K562 (cell line): ENCODE measurements around the gene DTX3. TPM values are rescaled to one million over a fixed set of nuclear protein-coding genes. Genes with fewer than 3 reads are reported as not detected.

Experiments
- BRCA1 ChIP-seq, 2 experiments: fragments of 450-650 bp in 1 of 2; sonication (generic) in 1 of 2; formaldehyde crosslinking in 1 of 2; IDR thresholded peaks; 2 replicates each; pipeline versions ENCODE4 v1.5.0 to v1.6.1; 2017 to 2020; ENCODE audit warnings: mild to moderate bottlenecking in 1 of 2, missing genetic modification reagents in 1 of 2
- CBX8 ChIP-seq: fragments of 200-600 bp; sonication (generic); IDR thresholded peaks from 2 replicates; pipeline ENCODE4 v1.6.1; 2012; ENCODE audit warnings: borderline replicate concordance, mixed run types, low read depth, mild to moderate bottlenecking, moderate library complexity, mixed read lengths, low read length, control low read depth, inconsistent platforms; ENCODE audit not compliant: poor library complexity, severe bottlenecking; ENCODE audit errors: extremely low read depth
- CHD4 ChIP-seq: fragments of 200-600 bp; sonication (generic); IDR thresholded peaks from 3 replicates; pipeline ENCODE4 v1.6.1; 2012; ENCODE audit warnings: low read depth, mild to moderate bottlenecking, mixed read lengths, low read length, inconsistent platforms; ENCODE audit not compliant: insufficient read depth, insufficient replicate concordance, poor library complexity, severe bottlenecking
- E2F1 ChIP-seq: sonication (generic); formaldehyde crosslinking; IDR thresholded peaks from 2 replicates; pipeline ENCODE4 v1.8.1; 2023; ENCODE audit warnings: mild to moderate bottlenecking, missing genetic modification reagents, moderate library complexity
- ESRRB ChIP-seq: fragments of 250-450 bp; sonication (Bioruptor Pico); IDR thresholded peaks from 2 replicates; pipeline ENCODE4 v1.5.0; 2020; ENCODE audit warnings: mild to moderate bottlenecking, moderate library complexity, borderline replicate concordance
- HNRNPLL ChIP-seq: fragments of 200-400 bp; formaldehyde crosslinking; IDR thresholded peaks from 2 replicates; pipeline ENCODE4 v1.6.1; 2017; ENCODE audit warnings: low read length, low read depth, mild to moderate bottlenecking; ENCODE audit not compliant: poor library complexity, severe bottlenecking
- MLLT1 ChIP-seq, 2 experiments: fragments of 450-650 bp; IDR thresholded peaks; 2 replicates each; pipeline ENCODE4 v1.6.1; 2016
- NFIX ChIP-seq: fragments of 250-450 bp; sonication (Bioruptor Pico); IDR thresholded peaks from 2 replicates; pipeline ENCODE4 v1.4.0; 2020; ENCODE audit warnings: low read depth, mild to moderate bottlenecking, moderate library complexity
- PHTF2 ChIP-seq: fragments of 250-450 bp; sonication (Bioruptor Pico); IDR thresholded peaks from 2 replicates; pipeline ENCODE4 v1.5.0; 2021; ENCODE audit warnings: mild to moderate bottlenecking
- RBBP5 ChIP-seq: fragments of 200-600 bp; sonication (generic); IDR thresholded peaks from 2 replicates; pipeline ENCODE4 v1.6.1; 2012; ENCODE audit warnings: borderline replicate concordance, mild to moderate bottlenecking, low read length, control low read depth, inconsistent platforms; ENCODE audit not compliant: insufficient read depth, poor library complexity, severe bottlenecking
- RERE ChIP-seq: sonication (generic); formaldehyde crosslinking; IDR thresholded peaks from 2 replicates; pipeline ENCODE4 v1.8.0; 2023; ENCODE audit warnings: missing genetic modification reagents, mild to moderate bottlenecking, borderline replicate concordance
- STAT5A ChIP-seq: IDR thresholded peaks from 2 replicates; pipeline ENCODE4 v1.6.1; 2012; ENCODE audit warnings: low read length, inconsistent platforms, borderline replicate concordance
- THRB ChIP-seq: fragments of 450-650 bp; formaldehyde crosslinking; conservative IDR thresholded peaks from 2 replicates; pipeline ENCODE4 v1.4.0; 2022; ENCODE audit warnings: mild to moderate bottlenecking, missing genetic modification characterization
- XRCC3 ChIP-seq: fragments of 450-650 bp; IDR thresholded peaks from 2 replicates; pipeline ENCODE4 v1.6.1; 2017; ENCODE audit warnings: mild to moderate bottlenecking, moderate library complexity
- ZFP1 ChIP-seq: fragments of 450-650 bp; formaldehyde crosslinking; IDR thresholded peaks from 2 replicates; pipeline ENCODE4 v1.4.0; 2020; ENCODE audit warnings: mild to moderate bottlenecking, mixed read lengths
- ZNF253 ChIP-seq: fragments of 250-450 bp; sonication (Bioruptor Pico); conservative IDR thresholded peaks from 2 replicates; pipeline ENCODE4 v1.6.1; 2021; ENCODE audit warnings: mild to moderate bottlenecking
- polyA plus RNA-seq, 8 experiments: library from polyadenylated mRNA; depleted of rRNA in 4 of 8; stranded (reverse) in 5 of 8; unstranded in 3 of 8; fragments of >200 nt; fragmentation: Nextera tagmentation in 2 of 8; fragmentation: Illumina TruSeq in 1 of 8; extraction: Ambion mirVana in 2 of 8; extraction: Trizol in 1 of 8; gene quantifications; 2 replicates each; pipeline versions ENCODE4 v1.2.1 to v1.2.3, GENCODE V29; 2011 to 2014; ENCODE audit warnings: inconsistent platforms in 1 of 8, missing spikeins in 1 of 8
- total RNA-seq, 7 experiments: library from RNA; depleted of rRNA in 6 of 7; stranded (reverse); fragments of >200 nt in 6 of 7; fragmentation: Illumina TruSeq in 2 of 7; extraction: Trizol in 2 of 7; gene quantifications; 2 replicates each; pipeline versions ENCODE4 v1.2.1 to v1.2.3, GENCODE V29; 2011 to 2021; ENCODE audit warnings: low replicate concordance in 1 of 7

DTX3 gene
- total and polyA plus RNA-seq, 9 of the 15 experiments (the other 6 are each of a cell fraction or from before 2014, with no cell fraction given): 0.03 to 0.09 (median 0.06) TPM; not detected in 6

GRCh38 chr12:57621497-57622292, 17.1 kb downstream of the DTX3 start (continued):
- TF ChIP-seq MLLT1 (IDR thresholded peaks at IDR 0.05) (peak in 1 of 2 experiments; percentile 69; a peak in 2 of 4 replicates), NFIX (CRISPR knock-in tag) (no peak), XRCC3 (no peak), RERE (CRISPR knock-in tag) (no peak), RBBP5 (no peak), BRCA1 (IDR thresholded peaks at IDR 0.05) (no peak), BRCA1 (CRISPR knock-in tag; IDR thresholded peaks at IDR 0.05) (no peak), STAT5A (no peak), ZFP1 (CRISPR knock-in tag) (no peak), ESRRB (CRISPR knock-in tag) (no peak), E2F1 (CRISPR knock-in tag) (peak; percentile 48; the same call in 1 of the 2 replicates), CBX8 (no peak), PHTF2 (CRISPR knock-in tag) (no peak), CHD4 (no peak), THRB (CRISPR knock-in tag) (0 out of 2 replicates have a peak, but pooled peaks have one; percentile 38), HNRNPLL (no peak), ZNF253 (no peak)
